GM12864 (cell line): ENCODE results near the gene PRLH.

Experiments
- DNase-seq: peaks from one replicate; pipeline ENCODE4 v3.0.0-alpha.2; 2011; ENCODE audit warnings: low read depth
- H3K4me3 ChIP-seq: 2 replicates; pipeline ENCODE4 v1.5.1; 2011; ENCODE audit warnings: mild to moderate bottlenecking, low read depth, low read length, control low read depth
- TF ChIP-seq, protein P1 (sequence below): IDR thresholded peaks from 2 replicates; pipeline ENCODE4 v1.5.1; 2011; ENCODE audit warnings: low read depth, mild to moderate bottlenecking, moderate library complexity, low read length, control low read depth, inconsistent platforms; ENCODE audit errors: missing control alignments

Gene PRLH

GRCh38 chr2:237552908-237553307, 13.5 kb upstream of the PRLH start:
- no peak overlapping the region for H3K4me3 ChIP-seq
- TF ChIP-seq, protein P1, sequence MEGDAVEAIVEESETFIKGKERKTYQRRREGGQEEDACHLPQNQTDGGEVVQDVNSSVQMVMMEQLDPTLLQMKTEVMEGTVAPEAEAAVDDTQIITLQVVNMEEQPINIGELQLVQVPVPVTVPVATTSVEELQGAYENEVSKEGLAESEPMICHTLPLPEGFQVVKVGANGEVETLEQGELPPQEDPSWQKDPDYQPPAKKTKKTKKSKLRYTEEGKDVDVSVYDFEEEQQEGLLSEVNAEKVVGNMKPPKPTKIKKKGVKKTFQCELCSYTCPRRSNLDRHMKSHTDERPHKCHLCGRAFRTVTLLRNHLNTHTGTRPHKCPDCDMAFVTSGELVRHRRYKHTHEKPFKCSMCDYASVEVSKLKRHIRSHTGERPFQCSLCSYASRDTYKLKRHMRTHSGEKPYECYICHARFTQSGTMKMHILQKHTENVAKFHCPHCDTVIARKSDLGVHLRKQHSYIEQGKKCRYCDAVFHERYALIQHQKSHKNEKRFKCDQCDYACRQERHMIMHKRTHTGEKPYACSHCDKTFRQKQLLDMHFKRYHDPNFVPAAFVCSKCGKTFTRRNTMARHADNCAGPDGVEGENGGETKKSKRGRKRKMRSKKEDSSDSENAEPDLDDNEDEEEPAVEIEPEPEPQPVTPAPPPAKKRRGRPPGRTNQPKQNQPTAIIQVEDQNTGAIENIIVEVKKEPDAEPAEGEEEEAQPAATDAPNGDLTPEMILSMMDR, result no peak
- DNase-seq, result no peak

DNA sequence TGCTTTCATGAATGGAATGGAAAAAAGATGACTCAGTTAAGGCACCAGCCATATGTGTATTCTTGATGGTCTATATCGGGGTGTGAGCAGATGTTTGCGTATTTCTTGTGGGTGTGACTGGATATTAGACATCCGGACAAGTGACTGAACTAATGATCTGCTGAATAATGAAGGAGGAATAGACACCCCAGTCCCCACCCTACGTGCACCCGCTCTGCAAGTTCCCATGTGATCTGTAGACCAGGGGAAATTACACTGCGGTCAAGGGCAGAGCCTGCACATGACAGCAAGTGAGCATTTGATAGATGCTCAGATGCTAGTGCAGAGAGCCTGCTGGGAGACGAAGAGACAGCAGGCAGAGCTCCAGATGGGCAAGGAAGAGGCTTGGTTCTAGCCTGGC, 12.4 kb upstream of the PRLH start:
- DNase-seq, result no peak
- TF ChIP-seq, protein P1, result no peak
- no peak overlapping the region for H3K4me3 ChIP-seq

- TF ChIP-seq, protein P1, result no peak
- H3K4me3 ChIP-seq, result no peak overlapping the region
- DNase-seq, result no peak
These were observed 10.8 kb upstream of the PRLH start for GRCh38 chr2:237555560-237555959.

DNA sequence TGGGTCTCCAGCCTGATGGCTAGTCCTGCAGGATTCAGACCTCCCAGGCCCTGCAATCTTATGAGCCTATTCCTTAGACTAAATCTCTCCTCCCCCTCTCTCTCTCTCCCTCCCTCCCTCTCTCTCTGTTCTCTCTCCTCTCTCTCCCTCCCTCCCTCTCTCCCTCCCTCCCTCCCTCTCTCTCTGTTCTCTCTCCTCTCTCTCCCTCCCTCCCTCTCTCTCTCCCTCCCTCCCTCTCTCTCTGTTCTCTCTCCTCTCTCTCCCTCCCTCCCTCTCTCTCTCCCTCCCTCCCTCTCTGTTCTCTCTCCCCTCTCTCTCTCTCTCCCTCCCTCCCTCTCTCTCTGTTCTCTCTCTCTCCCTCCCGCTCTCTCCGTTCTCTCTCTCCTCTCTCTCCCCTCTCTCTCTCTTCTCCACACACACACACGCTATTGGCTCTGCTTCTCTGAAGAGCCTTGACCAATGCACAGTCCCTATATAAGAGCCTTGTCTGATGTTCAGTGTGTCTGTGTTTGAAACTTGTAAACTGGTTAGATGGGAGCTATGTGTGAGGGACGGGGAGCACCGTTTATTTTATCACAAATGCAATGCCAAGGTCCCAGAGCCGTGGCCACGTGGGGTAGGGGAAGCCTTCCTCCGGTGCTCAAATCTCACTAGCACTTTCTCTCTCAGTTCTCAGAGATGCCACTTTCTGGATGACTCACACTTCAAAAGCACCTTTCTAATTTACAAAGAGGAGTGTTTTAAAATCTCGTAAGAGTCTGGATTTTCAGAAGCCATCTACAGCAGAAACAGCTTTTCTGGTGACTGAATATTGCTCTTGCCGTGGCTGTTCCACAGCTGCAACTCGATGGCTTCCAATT, 9.4 kb upstream of the PRLH start:
- H3K4me3 ChIP-seq, result no peak overlapping the region
- TF ChIP-seq, protein P1, result no peak

GRCh38 chr2:237557633-237558015, 8.8 kb upstream of the PRLH start:
- no peak overlapping the region for H3K4me3 ChIP-seq
- TF ChIP-seq, protein P1, result no peak
- no peak for DNase-seq

More for the DNA sequence above, 9.4 kb upstream of the PRLH start:
- DNase-seq, result peak; percentile 71

- TF ChIP-seq, protein P1, result no peak
- no peak for DNase-seq
- no peak overlapping the region for H3K4me3 ChIP-seq
These were observed 7.3 kb upstream of the PRLH start for GRCh38 chr2:237558961-237559641.
